Ovary (tissue), 3 donors: ENCODE measurements around the gene RXYLT1.

ENCODE experiments used
- CTCF ChIP-seq, 3 donors: fragments of 450-650 bp in 2 of 3; fragments of 200-600 bp in 1 of 3; IDR thresholded peaks; one replicate each; pipeline versions ENCODE4 v1.5.1 to v1.8.0; 2016 to 2022; ENCODE audit warnings: antibody characterized with exemption in 3 of 3, mild to moderate bottlenecking in 1 of 3
- EP300 ChIP-seq: sonication (generic); formaldehyde crosslinking; IDR thresholded peaks from one replicate; pipeline ENCODE4 v1.6.1; 2017; ENCODE audit warnings: antibody characterized with exemption
- POLR2A ChIP-seq: fragments of 450-650 bp; IDR thresholded peaks from one replicate; pipeline ENCODE4 v1.6.1; 2017; ENCODE audit warnings: antibody characterized with exemption, mild to moderate bottlenecking, moderate library complexity
- donor health status: DM: no; HTN: no; CAD: no.

GRCh38 chr12:63823040-63823439 lies 43.3 kb downstream of the RXYLT1 start:
- TF ChIP-seq POLR2A (no peak), CTCF (IDR thresholded peaks at IDR 0.05) (no peak), EP300 (no peak)
